Measurements from ENCODE around the gene C10orf62. TPM values are rescaled to one million over a fixed set of nuclear protein-coding genes. Genes with fewer than 3 reads are reported as not detected.

The C10orf62 gene
- total RNA-seq, 1 experiment from 2014 or later: not detected

DNA sequence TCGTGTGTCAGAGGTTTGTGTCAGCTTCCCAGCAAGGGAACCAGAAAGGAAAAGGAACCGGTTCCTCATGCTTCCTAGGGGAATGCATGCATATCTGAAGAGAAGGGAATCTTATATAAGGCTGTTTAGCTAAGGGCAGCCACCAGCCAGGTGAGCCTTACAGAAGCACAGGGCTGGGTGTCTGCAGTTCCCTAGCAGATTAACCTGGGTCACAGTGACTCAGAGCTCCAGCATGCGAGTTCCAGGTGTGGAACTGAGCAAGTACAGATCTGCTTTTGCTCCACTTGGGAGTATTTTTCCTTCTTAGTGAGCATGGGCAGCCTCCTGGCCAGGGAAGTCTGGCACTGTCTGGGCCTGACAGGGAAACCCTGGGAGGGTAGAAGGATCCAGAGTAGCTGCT, 17.9 kb upstream of the C10orf62 start (continued):
- TF ChIP-seq, protein P1, sequence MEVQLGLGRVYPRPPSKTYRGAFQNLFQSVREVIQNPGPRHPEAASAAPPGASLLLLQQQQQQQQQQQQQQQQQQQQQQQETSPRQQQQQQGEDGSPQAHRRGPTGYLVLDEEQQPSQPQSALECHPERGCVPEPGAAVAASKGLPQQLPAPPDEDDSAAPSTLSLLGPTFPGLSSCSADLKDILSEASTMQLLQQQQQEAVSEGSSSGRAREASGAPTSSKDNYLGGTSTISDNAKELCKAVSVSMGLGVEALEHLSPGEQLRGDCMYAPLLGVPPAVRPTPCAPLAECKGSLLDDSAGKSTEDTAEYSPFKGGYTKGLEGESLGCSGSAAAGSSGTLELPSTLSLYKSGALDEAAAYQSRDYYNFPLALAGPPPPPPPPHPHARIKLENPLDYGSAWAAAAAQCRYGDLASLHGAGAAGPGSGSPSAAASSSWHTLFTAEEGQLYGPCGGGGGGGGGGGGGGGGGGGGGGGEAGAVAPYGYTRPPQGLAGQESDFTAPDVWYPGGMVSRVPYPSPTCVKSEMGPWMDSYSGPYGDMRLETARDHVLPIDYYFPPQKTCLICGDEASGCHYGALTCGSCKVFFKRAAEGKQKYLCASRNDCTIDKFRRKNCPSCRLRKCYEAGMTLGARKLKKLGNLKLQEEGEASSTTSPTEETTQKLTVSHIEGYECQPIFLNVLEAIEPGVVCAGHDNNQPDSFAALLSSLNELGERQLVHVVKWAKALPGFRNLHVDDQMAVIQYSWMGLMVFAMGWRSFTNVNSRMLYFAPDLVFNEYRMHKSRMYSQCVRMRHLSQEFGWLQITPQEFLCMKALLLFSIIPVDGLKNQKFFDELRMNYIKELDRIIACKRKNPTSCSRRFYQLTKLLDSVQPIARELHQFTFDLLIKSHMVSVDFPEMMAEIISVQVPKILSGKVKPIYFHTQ (CRISPR knock-in tag; IDR thresholded peaks at IDR 0.05): no peak
- no peak for TF ChIP-seq ESRRA (CRISPR knock-in tag; IDR thresholded peaks at IDR 0.05; ENCODE audit: borderline replicate concordance)
- TF ChIP-seq FOXJ3 (CRISPR knock-in tag; IDR thresholded peaks at IDR 0.05; ENCODE audit: borderline replicate concordance): no peak

DNA sequence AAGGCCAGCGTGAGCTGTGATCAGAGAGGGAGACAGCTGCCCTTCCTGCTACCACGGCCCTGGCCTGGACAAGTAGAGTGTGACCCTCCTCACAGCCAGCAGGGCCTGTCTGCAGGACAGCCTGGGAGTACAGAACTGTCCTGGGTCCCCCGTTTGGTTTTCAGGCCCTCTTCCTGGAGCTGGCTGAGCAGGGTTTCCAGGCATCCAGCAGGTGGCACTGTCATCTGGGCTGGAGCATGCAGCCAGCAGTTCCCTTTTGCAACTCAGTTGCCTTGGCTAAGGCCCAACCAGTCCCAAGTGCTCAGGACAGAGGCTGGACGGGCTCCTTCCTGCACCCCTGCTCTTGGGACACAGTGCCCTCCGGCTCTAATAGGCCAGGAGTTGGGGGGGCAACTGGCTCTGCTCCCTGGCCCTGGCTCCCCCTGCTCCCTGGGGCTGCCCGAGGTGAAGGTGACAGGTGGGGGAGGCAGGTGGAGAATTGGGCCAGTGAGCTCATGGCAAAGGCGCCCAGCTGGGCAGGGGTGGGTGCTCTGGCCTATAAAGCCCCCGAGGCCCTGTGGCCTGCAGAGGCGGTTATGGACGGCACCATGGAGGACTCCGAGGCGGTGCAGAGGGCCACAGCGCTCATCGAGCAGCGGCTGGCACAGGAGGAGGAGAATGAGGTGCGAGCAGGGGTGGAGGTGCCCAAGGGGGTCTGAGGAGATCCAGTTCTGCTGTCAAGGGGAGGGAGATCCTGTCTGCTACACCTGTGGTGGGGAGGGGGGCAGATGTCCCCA, 17.1 kb upstream of the C10orf62 start, which contains the start of gene ANKRD2:
Gene ANKRD2, plus strand, starts transcription at position 566 of the 776 bp plus-strand sequence. Its CDS starts 10 bp downstream, at position 576.
- Mint-ChIP-seq H3K36me3 (0 out of 2 replicates have a peak, but pooled peaks cover 5% of the 10 kb centered on the region), H3K4me1 (peaks cover 5% of the 10 kb centered on the region), H3K4me3 (no peak within 1 kb of the TSS), H3K27me3 (ENCODE audit: low read depth) (no peaks in the 10 kb centered on the region), H3K9me3 (no peaks in the 10 kb centered on the region), H3K27ac (peak within 1 kb of the TSS; percentile 75)
- ChIA-PET POLR2A (interaction anchor here (0.9 kb wide), 1 partner anchor 11 kb away, joined by 3 read pairs; no protein-coding TSS in a partner anchor), CTCF (interaction anchor here (0.6 to 2.8 kb wide), 49 partner anchors 9 to 1994 kb away, joined by 3 to 55 read pairs (median 5); partner anchors contain the start of genes AVPI1, C10orf62, HOGA1 and MORN4)
- TF ChIP-seq ZNF138 (CRISPR knock-in tag; conservative IDR thresholded peaks at IDR 0.05): 0 out of 2 replicates have a peak, but pooled peaks have one; percentile 39
- TF ChIP-seq ZBTB21 (CRISPR knock-in tag; IDR thresholded peaks at IDR 0.05; ENCODE audit: borderline replicate concordance): 0 out of 2 replicates have a peak, but pooled peaks have one; percentile 36
- TF ChIP-seq, protein P2, sequence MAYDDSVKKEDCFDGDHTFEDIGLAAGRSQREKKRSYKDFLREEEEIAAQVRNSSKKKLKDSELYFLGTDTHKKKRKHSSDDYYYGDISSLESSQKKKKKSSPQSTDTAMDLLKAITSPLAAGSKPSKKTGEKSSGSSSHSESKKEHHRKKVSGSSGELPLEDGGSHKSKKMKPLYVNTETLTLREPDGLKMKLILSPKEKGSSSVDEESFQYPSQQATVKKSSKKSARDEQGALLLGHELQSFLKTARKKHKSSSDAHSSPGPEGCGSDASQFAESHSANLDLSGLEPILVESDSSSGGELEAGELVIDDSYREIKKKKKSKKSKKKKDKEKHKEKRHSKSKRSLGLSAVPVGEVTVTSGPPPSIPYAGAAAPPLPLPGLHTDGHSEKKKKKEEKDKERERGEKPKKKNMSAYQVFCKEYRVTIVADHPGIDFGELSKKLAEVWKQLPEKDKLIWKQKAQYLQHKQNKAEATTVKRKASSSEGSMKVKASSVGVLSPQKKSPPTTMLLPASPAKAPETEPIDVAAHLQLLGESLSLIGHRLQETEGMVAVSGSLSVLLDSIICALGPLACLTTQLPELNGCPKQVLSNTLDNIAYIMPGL (CRISPR knock-in tag; IDR thresholded peaks at IDR 0.05): 0 out of 2 replicates have a peak, but pooled peaks have one; percentile 44
- 0 out of 2 replicates have a peak, but pooled peaks have one; percentile 37 for TF ChIP-seq TEAD1 (CRISPR knock-in tag; IDR thresholded peaks at IDR 0.05)
- 0 out of 2 replicates have a peak, but pooled peaks have one; percentile 26 for TF ChIP-seq ZNF232 (CRISPR knock-in tag; IDR thresholded peaks at IDR 0.05)
- TF ChIP-seq, protein P3, sequence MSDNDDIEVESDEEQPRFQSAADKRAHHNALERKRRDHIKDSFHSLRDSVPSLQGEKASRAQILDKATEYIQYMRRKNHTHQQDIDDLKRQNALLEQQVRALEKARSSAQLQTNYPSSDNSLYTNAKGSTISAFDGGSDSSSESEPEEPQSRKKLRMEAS (CRISPR knock-in tag; IDR thresholded peaks at IDR 0.05): peak; percentile 45; the same call in 1 of the 2 replicates
- no peak for TF ChIP-seq TP53 (CRISPR knock-in tag; IDR thresholded peaks at IDR 0.05)
- TF ChIP-seq CREM (CRISPR knock-in tag; IDR thresholded peaks at IDR 0.05): 0 out of 2 replicates have a peak, but pooled peaks have one; percentile 50
- TF ChIP-seq, protein P4, sequence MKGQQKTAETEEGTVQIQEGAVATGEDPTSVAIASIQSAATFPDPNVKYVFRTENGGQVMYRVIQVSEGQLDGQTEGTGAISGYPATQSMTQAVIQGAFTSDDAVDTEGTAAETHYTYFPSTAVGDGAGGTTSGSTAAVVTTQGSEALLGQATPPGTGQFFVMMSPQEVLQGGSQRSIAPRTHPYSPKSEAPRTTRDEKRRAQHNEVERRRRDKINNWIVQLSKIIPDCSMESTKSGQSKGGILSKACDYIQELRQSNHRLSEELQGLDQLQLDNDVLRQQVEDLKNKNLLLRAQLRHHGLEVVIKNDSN (CRISPR knock-in tag; IDR thresholded peaks at IDR 0.05): no peak
- ATAC-seq (peak; percentile 92), DNase-seq (ENCODE audit: low spot score) (peak; percentile 88)

DNA sequence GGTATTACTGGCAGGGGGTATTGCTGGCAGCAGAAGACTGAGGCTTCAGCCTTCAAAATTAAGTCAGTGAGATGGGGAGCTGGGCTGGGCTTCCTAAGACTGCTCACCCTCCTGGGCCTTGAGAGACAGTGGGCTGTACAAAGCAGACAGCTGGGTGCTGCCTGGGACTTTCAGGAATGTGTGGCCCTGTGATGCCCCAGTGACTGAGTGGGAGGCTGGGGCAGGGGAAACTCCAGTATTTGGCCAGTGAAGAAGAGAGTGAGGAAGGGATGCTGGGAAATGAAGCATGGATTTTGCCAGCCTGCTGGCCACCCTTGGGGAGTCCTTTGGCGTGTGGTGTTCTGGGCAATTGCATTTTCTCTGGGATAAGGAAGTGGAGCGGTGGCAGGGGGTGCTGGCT, 16.5 kb upstream of the C10orf62 start:
- Mint-ChIP-seq H3K36me3 (0 out of 2 replicates have a peak, but pooled peaks cover 5% of the 10 kb centered on the region), H3K4me1 (peaks cover 5% of the 10 kb centered on the region), H3K27ac (peak overlapping the region; percentile 75), H3K27me3 (ENCODE audit: low read depth) (no peaks in the 10 kb centered on the region), H3K9me3 (no peaks in the 10 kb centered on the region), H3K4me3 (no peak overlapping the region)
- DNase-seq (ENCODE audit: low spot score) (no peak), ATAC-seq (no peak)
- POLR2A ChIA-PET: no interaction called here
- CTCF ChIA-PET: interaction anchor here (0.6 to 2.8 kb wide), 22 partner anchors 8 to 1993 kb away, joined by 3 to 55 read pairs (median 6); partner anchors contain the start of genes C10orf62, HOGA1, PI4K2A and RRP12
- TF ChIP-seq NFE2L1 (CRISPR knock-in tag; IDR thresholded peaks at IDR 0.05) (no peak), IRF2 (CRISPR knock-in tag; IDR thresholded peaks at IDR 0.05; ENCODE audit: borderline replicate concordance, low read depth) (no peak), TCF7 (CRISPR knock-in tag; IDR thresholded peaks at IDR 0.05; ENCODE audit: low read depth) (no peak), ZNF416 (CRISPR knock-in tag; IDR thresholded peaks at IDR 0.05) (no peak), MXD4 (CRISPR knock-in tag; IDR thresholded peaks at IDR 0.05; ENCODE audit: borderline replicate concordance) (no peak), ZNF396 (CRISPR knock-in tag; IDR thresholded peaks at IDR 0.05; ENCODE audit: borderline replicate concordance) (no peak), JUN (CRISPR knock-in tag; IDR thresholded peaks at IDR 0.05) (no peak)
- TF ChIP-seq, protein P5, sequence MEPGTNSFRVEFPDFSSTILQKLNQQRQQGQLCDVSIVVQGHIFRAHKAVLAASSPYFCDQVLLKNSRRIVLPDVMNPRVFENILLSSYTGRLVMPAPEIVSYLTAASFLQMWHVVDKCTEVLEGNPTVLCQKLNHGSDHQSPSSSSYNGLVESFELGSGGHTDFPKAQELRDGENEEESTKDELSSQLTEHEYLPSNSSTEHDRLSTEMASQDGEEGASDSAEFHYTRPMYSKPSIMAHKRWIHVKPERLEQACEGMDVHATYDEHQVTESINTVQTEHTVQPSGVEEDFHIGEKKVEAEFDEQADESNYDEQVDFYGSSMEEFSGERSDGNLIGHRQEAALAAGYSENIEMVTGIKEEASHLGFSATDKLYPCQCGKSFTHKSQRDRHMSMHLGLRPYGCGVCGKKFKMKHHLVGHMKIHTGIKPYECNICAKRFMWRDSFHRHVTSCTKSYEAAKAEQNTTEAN (CRISPR knock-in tag; IDR thresholded peaks at IDR 0.05): no peak
- TF ChIP-seq, protein P6, sequence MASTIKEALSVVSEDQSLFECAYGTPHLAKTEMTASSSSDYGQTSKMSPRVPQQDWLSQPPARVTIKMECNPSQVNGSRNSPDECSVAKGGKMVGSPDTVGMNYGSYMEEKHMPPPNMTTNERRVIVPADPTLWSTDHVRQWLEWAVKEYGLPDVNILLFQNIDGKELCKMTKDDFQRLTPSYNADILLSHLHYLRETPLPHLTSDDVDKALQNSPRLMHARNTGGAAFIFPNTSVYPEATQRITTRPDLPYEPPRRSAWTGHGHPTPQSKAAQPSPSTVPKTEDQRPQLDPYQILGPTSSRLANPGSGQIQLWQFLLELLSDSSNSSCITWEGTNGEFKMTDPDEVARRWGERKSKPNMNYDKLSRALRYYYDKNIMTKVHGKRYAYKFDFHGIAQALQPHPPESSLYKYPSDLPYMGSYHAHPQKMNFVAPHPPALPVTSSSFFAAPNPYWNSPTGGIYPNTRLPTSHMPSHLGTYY (CRISPR knock-in tag; IDR thresholded peaks at IDR 0.05): no peak
- TF ChIP-seq, protein P7, sequence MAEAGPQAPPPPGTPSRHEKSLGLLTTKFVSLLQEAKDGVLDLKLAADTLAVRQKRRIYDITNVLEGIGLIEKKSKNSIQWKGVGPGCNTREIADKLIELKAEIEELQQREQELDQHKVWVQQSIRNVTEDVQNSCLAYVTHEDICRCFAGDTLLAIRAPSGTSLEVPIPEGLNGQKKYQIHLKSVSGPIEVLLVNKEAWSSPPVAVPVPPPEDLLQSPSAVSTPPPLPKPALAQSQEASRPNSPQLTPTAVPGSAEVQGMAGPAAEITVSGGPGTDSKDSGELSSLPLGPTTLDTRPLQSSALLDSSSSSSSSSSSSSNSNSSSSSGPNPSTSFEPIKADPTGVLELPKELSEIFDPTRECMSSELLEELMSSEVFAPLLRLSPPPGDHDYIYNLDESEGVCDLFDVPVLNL (CRISPR knock-in tag; IDR thresholded peaks at IDR 0.05; ENCODE audit: borderline replicate concordance, low read depth): no peak

Data from WTC11 (cell line).